RWPE2 (cell line): ENCODE data around the gene TM4SF1.
A peak's percentile ranks its signal among the peaks of the same experiment; 100 is the strongest.

Source experiments
- ATAC-seq: fragments of 200-7000 bp; cut with Tn5 transposase; 3 replicates; pipeline ENCODE4 v1.9.1; 2021; ENCODE audit warnings: low read depth
- DNase-seq: peaks from one replicate; pipeline ENCODE4 v3.0.0-alpha.2; 2020; ENCODE audit warnings: low spot score
- H3K27ac ChIP-seq: fragments of 450-650 bp; 2 replicates; pipeline ENCODE4 v1.5.1; 2017; ENCODE audit warnings: mild to moderate bottlenecking; ENCODE audit not compliant: poor library complexity, severe bottlenecking
- H3K27me3 ChIP-seq: fragments of 250-450 bp; sonication (Bioruptor Pico); 2 replicates; pipeline ENCODE4 v1.5.1; 2021; ENCODE audit warnings: mild to moderate bottlenecking, moderate library complexity; ENCODE audit not compliant: insufficient read depth, poor library complexity, severe bottlenecking
- H3K36me3 ChIP-seq: fragments of 250-450 bp; sonication (Bioruptor Pico); 2 replicates; pipeline ENCODE4 v1.5.1; 2020; ENCODE audit warnings: low read depth, mild to moderate bottlenecking, moderate library complexity
- H3K4me1 ChIP-seq: fragments of 250-450 bp; sonication (Bioruptor Pico); 2 replicates; pipeline ENCODE4 v1.5.1; 2021; ENCODE audit warnings: mild to moderate bottlenecking, moderate library complexity; ENCODE audit not compliant: insufficient read depth, poor library complexity, severe bottlenecking
- H3K4me3 ChIP-seq: fragments of 250-450 bp; sonication (Bioruptor Pico); 2 replicates; pipeline ENCODE4 v1.5.1; 2021; ENCODE audit warnings: mild to moderate bottlenecking, moderate library complexity; ENCODE audit not compliant: severe bottlenecking
- H3K9me3 ChIP-seq: fragments of 250-450 bp; sonication (Bioruptor Pico); 2 replicates; pipeline ENCODE4 v1.5.1; 2021; ENCODE audit warnings: mild to moderate bottlenecking, moderate library complexity; ENCODE audit not compliant: severe bottlenecking
- TF ChIP-seq, protein P1 (sequence below): fragments of 450-650 bp; IDR thresholded peaks from one replicate; pipeline ENCODE4 v1.5.1; 2017; ENCODE audit warnings: mild to moderate bottlenecking, moderate library complexity; ENCODE audit not compliant: poor library complexity, severe bottlenecking

TM4SF1 gene, protein sequence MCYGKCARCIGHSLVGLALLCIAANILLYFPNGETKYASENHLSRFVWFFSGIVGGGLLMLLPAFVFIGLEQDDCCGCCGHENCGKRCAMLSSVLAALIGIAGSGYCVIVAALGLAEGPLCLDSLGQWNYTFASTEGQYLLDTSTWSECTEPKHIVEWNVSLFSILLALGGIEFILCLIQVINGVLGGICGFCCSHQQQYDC

DNA sequence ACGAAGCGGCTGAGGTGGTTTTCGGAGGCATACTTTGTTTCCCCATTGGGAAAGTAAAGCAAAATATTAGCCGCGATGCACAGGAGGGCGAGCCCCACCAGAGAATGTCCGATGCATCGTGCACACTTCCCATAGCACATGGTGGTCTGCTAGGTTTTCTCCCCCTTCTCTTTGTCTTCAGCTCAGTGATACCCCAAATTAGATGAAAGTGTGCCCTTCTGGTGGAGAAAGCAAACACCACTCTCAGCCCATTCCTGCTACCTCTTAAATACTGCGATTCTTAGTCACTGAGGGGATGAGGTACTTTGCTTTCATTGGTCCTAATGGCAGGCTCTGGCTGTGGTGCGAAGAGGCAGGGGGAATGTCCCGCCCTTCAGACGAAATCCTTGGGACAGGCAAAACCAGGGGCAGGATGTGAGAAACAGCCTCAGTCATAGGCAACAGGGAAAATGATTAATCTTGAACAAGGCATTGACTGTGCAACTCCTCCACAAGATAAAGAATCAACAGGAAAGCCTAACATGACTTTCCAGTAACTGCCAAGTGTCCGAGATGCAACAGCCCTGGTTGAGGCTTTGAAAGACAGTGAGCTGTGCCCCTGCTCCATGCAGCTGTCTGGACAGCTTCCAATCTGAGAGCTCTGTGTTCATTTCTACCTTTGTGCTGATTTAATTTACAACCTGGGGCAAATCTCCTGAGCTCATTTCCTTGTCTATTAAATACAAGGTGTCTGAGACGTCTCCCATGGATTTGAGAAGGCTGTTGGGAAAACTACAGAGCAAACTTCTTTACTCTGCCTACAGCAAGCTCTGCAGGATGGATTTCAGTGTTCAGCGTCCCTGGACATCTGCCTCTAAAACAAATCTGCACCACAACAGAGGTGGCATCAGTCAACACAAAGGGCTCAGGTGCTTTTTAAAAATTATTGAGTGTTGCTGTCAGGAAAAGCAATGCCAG lies at the start of gene TM4SF1:
Gene TM4SF1, minus strand, starts transcription at position 242 of the 957 bp plus-strand sequence. Its CDS starts 102 bp downstream, at position 140.
- TF ChIP-seq, protein P1, sequence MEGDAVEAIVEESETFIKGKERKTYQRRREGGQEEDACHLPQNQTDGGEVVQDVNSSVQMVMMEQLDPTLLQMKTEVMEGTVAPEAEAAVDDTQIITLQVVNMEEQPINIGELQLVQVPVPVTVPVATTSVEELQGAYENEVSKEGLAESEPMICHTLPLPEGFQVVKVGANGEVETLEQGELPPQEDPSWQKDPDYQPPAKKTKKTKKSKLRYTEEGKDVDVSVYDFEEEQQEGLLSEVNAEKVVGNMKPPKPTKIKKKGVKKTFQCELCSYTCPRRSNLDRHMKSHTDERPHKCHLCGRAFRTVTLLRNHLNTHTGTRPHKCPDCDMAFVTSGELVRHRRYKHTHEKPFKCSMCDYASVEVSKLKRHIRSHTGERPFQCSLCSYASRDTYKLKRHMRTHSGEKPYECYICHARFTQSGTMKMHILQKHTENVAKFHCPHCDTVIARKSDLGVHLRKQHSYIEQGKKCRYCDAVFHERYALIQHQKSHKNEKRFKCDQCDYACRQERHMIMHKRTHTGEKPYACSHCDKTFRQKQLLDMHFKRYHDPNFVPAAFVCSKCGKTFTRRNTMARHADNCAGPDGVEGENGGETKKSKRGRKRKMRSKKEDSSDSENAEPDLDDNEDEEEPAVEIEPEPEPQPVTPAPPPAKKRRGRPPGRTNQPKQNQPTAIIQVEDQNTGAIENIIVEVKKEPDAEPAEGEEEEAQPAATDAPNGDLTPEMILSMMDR = no peak
- H3K27ac ChIP-seq = peak within 1 kb of the TSS; percentile 93
- peaks cover 29% of the 10 kb centered on the region for H3K36me3 ChIP-seq
- DNase-seq = peak; percentile 92
- ATAC-seq = peak; percentile 89
- peaks cover 57% of the 10 kb centered on the region for H3K4me1 ChIP-seq
- no peaks in the 10 kb centered on the region for H3K27me3 ChIP-seq
- H3K4me3 ChIP-seq = peak within 1 kb of the TSS; percentile 42
- H3K9me3 ChIP-seq = no peaks in the 10 kb centered on the region

DNA sequence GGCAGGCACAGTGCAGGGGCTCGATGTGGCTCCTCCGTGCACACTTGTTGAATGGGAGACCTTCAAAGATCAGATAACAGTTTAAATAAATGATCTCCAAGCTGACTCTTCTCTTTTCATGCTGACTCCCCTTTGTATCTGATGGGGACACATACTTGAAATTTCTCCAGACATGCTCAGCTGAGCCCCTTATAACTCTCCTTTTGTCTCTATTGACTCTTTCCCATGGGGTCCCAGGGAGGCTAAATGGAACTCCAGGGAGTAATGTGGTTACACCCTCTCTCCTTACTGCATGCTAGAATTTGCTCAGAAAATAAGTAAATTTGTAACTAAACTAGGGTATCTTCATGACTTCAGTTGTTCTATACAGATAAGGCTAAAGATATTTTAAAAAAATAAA lies 48.9 kb upstream of the TM4SF1 start:
- Histone ChIP-seq H3K36me3 (no peaks in the 10 kb centered on the region), H3K27me3 (no peaks in the 10 kb centered on the region), H3K4me1 (no peaks in the 10 kb centered on the region), H3K4me3 (no peak overlapping the region), H3K9me3 (no peaks in the 10 kb centered on the region), H3K27ac (no peak overlapping the region)
- DNase-seq = no peak
- TF ChIP-seq, protein P1 = no peak
- ATAC-seq = no peak

DNA sequence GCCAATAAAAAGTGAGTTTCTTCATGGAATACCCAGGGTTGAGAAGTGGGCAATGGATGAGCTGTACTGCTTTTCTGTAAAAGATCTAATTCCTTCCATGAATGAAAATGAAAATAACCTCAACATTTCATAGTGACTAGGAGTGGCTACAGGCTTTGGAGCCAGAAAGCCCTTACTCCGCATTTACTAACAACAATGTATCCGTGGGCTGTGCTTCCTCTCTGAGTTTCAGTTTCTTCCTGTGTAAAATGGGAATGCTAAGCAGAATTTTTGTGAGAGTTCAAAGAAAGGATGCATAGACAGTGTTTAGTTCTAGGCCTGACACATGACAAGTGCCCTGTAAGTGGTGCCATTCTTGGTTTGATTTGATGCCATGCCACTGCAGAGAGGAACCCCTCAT lies 47.5 kb upstream of the TM4SF1 start:
- no peaks in the 10 kb centered on the region for H3K4me1 ChIP-seq
- H3K27ac ChIP-seq = no peak overlapping the region
- TF ChIP-seq, protein P1 = no peak
- ATAC-seq = no peak
- no peaks in the 10 kb centered on the region for H3K36me3 ChIP-seq
- H3K9me3 ChIP-seq = no peaks in the 10 kb centered on the region
- no peaks in the 10 kb centered on the region for H3K27me3 ChIP-seq
- DNase-seq = no peak
- H3K4me3 ChIP-seq = no peak overlapping the region

DNA sequence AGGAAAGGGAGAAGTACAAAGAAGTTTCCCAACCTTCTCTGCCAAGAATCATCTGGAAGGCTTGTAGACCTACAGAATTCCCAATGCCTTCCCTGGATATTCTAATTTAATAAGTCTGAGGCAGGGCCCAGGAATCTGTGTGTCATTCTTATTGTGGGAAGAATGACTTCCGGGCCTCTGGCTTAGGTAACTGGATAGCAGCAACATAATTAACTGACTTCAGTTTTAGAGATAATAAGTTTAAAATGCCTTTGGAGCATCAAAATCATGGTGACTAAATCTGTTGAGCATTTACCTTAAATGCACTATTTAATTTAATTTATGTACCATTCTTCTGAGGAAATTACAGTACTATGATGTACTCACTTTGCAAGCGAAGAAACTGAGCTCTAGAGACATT lies 44.3 kb upstream of the TM4SF1 start:
- Histone ChIP-seq H3K9me3 (no peaks in the 10 kb centered on the region), H3K4me3 (no peak overlapping the region), H3K27ac (no peak overlapping the region), H3K4me1 (no peaks in the 10 kb centered on the region), H3K27me3 (no peaks in the 10 kb centered on the region), H3K36me3 (no peaks in the 10 kb centered on the region)
- no peak for DNase-seq
- no peak for ATAC-seq
- TF ChIP-seq, protein P1 = no peak

DNA sequence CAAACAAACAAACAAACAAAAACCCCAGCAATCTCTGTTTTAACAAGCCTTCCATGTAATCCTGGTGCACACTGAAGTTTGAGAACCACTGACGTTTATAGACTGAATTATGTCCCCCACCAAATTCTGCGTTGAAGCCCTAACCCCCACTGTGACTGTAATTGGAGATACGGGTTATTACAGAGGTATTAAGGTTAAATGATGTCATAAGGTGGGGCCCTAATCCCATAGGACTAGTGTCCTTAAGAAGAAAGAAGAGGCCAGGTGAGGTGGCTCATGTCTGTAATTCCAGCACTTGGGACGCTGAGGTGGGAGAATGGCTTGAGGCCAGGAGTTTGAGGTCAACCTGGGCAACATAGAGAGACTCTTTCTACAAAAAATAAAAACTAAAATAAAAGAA lies 42.4 kb upstream of the TM4SF1 start:
- TF ChIP-seq, protein P1 = no peak
- Histone ChIP-seq H3K27ac (no peak overlapping the region), H3K36me3 (no peaks in the 10 kb centered on the region), H3K4me1 (no peaks in the 10 kb centered on the region), H3K27me3 (no peaks in the 10 kb centered on the region), H3K4me3 (no peak overlapping the region), H3K9me3 (no peaks in the 10 kb centered on the region)
- no peak for ATAC-seq
- DNase-seq = no peak
